ENCODE results near the gene KBTBD8.

The KBTBD8 gene

DNA sequence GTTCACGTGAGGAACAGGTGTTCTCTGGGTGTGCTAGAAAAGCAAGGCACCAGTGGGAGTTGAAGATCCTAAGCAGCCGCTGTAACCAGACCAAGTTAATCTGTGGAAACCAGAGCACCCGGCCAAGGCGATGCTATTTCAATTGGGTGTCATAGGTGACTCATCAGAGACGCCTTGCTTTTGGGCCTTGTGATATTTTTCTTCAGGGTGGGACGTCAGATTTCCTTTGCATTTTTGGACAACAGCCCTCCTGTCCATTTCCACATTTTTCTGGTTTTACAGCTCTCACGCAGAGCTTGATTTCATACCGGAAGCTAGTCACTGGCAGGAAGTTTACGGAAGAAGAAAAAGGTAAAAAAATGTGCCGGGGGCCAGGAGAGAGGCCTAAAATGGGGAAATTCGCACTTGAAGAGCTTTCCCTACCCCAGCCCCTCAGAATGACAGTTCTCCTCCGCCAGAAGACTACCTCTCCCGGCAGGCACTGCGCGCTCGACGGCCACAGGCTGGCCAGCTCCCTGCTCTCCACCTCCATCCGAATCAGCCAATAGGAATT, 471 bp upstream of the KBTBD8 start:
- DNase-seq (ENCODE audit: low read depth in 2 of 2), result no peak

DNA sequence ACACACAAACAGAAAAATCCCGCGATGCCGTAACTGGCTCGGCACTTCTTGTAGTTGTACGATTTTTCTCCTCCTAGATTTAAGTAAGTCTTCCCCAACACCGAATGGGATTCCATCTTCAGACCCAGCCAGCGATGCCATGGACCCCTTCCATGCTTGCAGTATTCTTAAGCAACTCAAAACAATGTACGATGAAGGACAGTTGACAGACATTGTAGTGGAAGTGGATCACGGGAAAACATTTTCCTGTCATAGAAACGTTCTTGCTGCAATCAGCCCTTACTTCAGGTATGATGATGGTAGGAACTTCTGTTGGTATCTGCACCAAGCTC, 763 bp downstream of the KBTBD8 start:
- no peak for DNase-seq (ENCODE audit: low read depth in 2 of 2)

DNA sequence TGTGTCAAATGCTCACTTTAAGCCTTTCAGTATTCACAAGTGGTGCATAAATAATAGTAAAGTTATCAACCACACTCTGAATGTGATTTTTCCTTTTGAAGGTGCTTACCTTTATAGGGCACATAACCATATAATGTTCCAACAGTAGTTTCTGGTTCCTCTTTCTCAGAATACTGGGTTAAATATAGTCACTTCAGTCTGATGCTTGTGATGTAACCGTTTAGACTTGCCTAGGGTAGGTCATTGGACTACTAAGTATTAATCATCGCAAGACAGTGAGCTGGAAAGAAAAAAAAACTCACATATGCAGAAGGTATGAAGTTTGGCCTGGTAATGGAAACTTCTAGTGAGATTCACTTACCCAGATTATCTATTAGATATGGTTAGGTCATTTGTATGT, 1.9 kb downstream of the KBTBD8 start:
- no peak for DNase-seq (ENCODE audit: low read depth in 2 of 2)

DNA sequence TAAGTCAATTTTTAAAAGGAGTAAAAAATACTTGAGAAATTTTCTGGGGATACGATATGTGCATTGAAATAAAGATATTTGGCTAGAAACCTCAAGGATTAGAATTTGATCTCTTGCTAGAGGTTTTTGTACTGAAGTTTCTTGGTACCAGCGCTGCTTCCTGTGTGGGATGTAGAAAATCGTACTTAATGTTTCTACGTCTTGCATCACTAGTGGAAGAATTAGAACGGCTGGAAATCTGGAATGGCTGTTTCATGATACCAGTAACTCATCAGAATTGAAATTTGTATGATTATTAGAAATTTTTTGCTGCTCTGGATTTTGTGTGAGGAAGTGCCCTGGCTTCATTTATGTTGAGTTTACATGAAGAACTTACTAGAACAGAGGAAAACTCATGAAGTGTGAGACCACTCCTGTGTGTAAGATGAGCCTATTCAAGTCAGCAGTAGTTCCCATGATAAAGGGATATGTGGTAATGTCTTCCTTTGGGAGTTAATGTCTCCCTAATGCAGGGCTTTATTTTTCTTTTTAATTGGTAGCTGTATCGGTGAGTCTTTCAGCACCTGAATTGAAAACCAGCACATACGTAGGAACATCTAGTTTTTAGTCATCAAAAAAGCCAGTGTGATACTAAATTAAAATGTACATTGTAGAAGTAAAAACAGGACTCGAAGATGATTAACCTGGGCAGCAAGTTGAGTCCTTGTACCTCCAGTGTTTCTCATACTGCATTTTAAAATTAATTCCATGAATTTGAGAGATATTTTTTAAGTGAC, 3.2 kb downstream of the KBTBD8 start:
- DNase-seq (ENCODE audit: low read depth in 2 of 2), result no peak

DNA sequence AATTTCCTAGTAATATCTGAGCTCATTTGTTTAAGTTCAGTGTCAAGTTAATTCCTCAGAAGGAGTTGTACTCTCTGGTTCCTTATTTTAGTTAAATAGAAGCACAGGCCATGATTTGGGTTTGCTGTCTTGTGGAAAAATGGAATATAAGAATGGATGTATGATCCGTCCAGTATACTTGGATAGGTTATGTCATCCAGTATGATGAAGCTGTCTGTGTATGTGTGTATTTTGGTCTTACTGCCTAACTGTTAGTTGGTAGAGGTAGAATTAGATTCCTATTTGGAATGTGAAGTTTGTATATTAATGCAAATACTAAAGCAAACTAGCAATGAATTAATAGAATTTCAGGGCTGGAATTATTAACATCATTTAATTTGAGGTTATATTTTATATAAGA, 7.9 kb downstream of the KBTBD8 start:
- DNase-seq (ENCODE audit: low read depth in 2 of 2), result no peak

DNA sequence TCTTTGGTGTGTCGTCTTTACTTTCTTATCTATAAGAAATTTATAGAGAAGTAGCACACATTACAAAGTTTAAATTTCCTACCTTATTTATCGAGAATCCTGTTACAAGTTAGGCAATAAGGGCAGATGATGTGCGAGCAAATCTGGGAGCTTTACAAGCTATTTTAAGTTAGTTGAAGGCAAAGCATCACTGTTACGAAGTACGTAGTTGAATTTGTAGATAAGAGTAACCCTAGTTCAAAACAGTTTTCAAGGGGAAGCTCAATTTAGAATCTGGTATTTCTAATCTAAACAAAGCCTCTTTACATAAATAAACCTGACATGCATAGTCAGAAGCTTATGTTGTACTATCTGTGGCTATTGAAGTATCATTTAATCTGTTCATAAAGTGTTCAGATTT, 8.4 kb downstream of the KBTBD8 start:
- DNase-seq (ENCODE audit: low read depth in 2 of 2), result no peak

DNA sequence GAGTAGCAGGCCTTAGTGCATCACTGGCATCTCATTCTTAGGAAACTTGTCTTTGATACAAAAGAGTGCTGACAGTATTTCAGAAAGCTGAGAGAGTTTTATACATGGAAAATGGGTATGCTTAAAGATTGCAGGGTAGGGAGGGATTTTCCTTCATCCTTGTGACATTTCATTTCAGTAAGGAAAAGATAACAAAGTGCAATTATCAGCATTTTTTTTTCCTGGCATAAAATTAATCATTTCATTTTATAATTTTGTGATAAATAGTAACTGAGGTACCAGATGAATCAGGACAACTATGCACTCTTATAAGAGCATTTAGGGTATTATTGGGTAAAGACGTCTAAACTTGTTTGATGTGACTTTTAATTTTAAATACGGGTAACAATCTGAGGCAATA, 10.3 kb downstream of the KBTBD8 start:
- DNase-seq (ENCODE audit: low read depth in 2 of 2), result no peak

DNA sequence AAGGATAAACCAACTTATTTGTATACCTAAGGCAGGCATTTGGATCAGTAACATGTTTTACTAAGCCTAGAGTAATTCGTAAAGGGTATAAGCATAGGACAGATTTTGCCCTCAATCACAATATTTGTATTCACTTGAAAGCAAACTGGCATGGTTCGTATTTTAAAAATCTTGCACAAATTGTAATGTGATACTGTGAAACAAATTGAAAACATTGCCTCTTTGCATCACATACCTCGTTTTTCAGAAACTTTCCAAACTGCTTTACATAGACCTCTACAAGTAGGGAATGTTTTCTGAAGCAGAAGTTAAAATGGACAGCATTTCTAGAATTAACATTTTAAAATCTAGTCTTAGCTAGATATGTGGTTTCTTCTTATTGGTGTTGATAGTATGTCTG, 11.6 kb downstream of the KBTBD8 start:
- no peak for DNase-seq (ENCODE audit: low read depth in 2 of 2)

DNA sequence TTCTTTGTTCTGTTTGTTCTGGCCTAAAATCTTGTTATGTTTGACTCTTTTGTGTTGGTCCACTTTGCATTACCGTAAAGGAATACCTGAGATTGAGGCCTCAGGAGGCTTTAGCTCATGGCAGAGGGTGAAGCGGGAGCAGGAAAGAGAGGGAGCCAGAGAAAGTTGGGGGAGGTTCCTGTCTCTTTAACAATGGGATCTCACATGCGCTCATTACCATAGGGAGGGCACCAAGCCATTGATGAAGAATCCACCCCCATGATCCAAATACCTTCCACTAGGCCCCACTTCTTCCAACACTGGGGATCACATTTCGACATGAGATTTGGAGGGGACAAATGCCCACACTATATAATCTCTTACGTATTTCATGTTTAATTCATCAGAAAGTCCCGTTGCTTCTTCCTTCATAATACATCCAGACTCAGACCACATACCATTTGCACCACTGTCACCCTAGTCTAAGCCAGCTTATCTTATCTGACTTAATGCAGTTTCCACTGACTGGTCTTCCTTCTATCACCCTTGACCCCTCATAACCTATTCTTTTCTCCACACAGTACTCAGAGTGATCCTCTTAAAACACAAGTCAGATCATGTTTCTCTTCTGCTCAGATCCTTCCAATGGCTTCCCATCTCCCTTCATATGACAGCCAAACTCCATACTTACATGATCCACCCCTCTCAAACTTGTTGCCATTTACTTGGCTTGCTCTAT, 13.5 kb downstream of the KBTBD8 start:
- no peak for DNase-seq (ENCODE audit: low read depth in 2 of 2)

DNA sequence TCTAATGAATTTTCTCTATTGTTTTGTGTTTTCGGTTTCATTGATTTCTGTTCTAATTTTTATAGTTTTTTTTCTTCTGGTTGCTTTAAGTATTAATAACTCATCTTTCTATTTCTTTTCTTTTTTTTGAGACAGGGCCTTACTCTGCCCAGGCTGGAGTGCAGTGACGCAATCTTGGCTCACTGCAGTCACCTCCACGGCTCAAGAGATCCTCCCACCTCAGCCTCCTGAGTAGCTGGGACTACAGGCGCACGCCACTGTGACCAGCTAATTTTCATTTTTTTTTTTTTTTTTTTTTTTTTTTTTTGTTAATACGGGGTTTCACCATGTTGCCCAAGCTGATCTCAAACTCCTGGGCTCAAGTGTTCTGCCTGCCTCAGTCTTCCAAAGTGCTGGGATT, 14.5 kb downstream of the KBTBD8 start:
- no peak for DNase-seq (ENCODE audit: low read depth in 2 of 2)

DNA sequence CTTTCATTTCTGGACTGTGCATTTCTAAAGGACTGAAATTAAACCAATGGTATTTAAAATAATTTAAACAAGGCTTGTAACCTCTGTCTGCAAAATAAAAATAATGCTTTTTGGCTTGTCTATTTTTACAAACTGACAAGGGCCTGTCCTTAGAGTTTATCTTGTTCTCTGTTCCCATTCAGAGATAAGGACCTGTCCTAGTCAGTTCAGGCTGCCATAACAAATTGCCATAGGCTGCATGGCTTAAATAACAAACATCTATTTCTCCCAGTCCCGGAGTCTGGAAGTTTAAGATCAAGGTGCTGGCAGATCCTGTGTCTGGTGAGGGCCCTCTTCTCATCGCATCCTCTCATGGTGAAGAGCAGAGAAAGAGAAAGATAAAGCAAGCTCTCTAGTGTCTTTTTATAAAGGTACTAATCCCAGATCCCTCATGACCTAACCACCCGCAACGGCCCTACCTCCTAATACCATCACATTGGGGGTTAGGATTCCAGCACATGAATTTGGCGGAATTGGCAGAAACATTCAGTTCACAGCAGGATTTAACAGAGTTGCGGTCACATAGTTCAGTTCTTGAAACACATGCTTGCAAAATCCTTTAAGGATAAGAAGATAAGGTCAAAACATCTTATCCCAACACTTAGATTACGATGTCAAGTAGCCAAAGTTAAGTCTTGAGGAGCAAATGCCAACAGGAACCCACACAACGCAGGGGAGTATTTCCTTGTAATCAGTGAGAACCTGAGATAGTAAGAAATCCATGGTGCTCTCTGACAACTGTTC, 17.8 kb downstream of the KBTBD8 start:
- no peak for DNase-seq (ENCODE audit: low read depth in 2 of 2)

DNA sequence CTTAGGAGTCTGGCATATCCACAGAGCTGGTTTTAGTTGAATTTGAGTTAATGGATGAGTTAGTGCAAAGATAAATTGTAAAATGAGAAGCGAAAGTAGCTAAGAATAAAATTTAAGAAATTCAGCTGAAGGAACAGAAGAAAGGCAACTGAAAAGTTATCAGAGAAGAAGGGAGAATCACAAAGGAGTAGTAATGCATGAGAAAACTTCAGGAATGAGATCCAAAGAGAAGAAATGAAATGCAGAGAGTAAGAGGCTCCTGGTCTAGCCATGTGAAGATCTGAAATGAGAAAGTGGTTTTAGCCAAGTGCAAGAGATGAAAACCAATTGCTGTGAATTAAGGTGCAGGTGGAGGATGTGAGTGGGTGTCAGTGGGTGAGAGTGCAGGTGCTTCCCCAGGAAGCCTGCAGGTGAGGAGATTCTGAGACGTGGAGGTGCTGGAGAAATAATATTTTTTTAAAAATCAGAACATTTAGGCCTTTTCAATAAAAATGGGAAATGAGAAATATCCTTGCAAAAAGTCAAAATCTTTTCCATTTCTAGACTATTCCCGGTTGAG, 18.5 kb downstream of the KBTBD8 start:
- DNase-seq (ENCODE audit: low read depth in 2 of 2), result no peak

DNA sequence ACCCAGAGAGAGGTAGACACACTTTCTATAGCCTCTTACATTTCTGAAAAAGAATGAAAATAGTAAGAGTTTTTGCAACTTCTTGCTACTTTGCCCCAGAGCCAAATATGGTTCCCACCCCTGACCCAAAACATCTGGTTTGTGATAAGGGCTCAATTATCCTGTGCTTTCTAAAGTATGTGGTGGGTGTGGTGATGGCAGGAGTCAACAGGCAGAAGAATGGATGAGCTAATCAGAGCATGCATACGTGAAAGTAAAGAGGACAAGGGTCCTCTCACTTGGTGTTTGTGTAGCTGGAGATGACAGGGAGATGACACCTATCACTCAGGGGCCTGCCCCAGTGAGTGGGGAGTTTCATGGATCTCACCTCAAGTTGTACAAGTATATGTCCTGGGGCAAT, 19.1 kb downstream of the KBTBD8 start:
- no peak for DNase-seq (ENCODE audit: low read depth in 2 of 2)

DNA sequence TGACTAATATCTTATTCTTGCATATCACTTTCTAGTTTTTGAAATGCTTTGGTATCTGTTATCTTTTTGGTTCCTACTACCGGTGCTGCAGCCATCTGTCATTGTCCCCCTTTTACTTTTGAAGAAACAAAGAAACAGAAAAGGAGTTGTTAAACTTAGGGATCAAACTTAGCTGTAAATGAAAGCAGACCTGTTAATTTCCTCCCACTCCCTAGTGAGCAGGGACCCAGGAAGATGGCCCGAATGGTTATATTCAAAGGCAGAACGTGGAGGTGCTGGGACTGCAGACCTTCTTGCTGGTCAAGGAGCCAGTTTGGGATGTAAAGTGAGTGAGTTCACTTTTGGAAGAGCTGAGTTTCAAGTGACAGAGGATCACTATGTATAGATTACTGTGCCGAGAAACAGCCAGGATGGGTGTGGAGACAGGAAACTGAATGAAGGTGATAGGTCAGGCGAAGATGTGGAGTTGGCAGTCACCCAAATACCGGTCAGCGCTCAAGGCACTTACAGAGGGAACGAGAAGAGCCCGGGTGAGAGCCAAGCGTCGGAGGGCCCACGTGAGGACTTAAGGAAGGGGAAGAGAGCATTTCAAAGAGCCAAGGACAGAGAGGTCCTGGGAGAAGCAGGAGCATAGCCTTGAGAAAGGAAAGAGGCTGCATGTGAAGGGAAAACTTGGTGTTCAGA, 20.1 kb downstream of the KBTBD8 start:
- DNase-seq (ENCODE audit: low read depth in 2 of 2), result no peak

DNA sequence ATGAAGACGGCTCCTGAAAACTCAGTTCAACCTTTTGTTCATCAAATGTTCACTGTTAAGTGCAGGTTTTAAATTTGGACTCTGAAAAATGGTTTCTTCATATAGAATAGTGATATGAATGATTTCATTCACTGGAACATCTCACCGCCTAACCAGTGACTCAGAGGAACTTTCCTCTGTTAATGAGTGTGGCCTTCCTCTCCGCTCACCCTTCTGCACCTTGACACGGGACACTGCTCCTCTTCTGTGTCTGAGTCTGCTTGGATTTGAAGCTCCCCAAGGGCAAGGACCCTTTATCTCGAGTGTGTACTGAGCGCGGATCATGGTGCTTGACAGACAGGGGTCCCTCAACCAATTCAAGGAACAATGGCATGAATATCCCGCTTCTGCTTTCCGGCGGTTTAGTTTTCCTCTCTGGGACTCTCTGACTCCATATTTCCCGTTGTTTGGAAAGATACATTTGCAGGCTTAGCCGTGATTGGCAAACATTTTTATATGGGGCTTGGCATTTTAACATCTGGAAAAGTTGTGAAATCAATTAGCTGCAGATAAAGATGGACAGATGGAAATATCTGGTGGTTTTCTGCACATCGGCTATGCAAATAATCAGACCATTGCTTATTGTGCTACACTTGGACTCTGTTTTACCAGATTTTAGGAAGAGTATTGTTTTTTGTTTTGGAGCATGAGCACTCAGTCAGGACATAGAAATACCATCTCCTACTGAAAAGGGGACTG, 20.9 kb downstream of the KBTBD8 start:
- DNase-seq (ENCODE audit: low read depth in 2 of 2), result no peak

DNA sequence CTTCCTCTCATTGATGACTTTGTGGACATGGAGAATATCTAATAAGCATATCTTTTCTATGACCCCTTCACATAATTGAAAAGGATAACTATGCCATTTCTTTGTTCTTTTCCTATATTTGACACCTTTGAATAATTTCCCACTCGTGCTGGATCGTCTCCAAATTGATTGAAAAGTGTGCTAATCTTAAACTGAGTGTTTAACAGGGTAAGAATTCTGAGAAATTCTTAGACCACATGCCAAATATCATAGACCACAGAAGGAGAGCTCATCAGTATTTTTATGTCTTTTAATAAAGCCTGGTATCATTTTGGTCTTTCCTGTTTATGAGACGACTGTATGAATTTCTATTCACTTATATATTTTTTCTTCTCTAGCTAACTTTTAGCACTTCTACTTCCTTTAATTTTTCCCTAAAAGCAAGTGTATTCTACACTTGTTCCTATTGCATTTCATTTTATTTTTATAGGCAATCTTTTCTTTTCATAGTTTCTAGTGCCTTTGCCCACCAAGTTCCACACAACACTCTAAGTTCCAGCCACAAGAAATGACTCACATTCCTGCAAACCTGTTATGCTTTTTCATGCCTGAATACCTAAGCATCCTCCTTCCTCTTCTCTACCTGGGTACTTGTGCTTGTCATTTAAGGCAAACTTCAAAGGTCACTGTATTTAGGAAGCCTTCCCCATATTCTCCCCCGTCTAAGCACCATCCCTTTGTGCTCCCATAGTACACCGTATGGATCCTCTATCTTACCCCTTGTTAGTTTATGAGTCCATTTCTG, 30.1 kb downstream of the KBTBD8 start:
- no peak for DNase-seq (ENCODE audit: low read depth in 2 of 2)

DNA sequence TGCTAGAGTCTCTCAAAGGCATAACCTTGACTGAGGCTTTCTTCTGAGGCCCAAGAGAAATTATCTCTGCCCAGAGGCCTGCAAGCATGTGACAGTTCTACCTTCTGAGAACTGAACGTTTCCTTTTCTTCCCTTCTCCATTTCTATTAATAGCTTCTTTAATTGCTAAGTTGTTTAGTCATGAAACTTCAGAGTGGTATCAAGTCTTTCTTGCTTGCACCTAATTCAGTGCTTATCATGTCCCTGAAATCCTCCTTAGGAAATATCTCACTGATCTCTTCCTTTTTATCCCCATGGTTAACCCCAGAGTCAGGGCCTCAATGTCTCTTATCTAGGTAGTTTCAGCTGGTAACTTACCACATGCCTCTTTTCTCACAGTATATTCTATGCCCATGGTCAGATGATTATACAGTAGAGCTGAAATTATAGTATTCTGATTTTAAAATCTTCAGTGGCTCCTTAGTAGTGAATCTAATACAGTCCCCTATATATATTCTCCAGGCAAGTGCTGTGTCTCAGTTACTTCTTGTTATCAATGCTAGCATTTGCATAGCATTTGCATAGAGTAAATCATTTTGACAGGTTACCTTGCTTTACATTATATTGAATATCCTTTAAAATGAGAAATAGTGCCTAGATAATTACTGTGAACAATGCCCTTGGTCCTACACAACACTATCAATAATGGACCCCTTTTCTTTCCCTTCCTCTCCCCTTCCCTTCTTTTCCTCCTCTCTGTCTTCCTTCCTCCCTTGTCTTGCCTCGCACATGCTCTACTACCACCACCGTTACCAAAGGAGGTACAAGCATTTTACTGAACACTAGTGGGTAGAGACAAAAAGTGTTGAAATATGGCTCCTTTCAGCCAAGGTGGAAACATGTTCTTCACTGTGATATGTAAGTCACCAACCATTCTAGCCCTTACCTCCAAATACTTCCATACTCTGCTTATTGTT, 33.0 kb downstream of the KBTBD8 start:
- no peak for DNase-seq (ENCODE audit: low read depth in 2 of 2)

DNA sequence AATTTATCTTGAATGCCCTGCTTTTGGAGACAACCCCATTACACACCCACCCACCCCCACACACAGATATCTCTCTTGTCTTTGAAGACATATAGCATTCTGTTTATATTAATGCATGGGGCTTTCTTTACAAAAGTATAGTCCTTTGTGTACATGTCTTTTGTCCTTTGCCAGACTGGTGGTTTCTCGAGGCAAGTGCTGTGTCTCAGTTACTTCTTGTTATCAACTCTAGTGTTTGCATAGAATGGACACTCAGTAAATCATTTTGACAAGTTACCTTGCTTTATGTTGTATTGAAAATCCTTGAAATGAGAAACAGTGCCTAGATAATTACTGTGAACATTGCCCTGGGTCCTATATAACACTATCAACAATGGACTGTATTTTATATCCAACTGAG, 33.9 kb downstream of the KBTBD8 start:
- no peak for DNase-seq (ENCODE audit: low read depth in 2 of 2)

DNA sequence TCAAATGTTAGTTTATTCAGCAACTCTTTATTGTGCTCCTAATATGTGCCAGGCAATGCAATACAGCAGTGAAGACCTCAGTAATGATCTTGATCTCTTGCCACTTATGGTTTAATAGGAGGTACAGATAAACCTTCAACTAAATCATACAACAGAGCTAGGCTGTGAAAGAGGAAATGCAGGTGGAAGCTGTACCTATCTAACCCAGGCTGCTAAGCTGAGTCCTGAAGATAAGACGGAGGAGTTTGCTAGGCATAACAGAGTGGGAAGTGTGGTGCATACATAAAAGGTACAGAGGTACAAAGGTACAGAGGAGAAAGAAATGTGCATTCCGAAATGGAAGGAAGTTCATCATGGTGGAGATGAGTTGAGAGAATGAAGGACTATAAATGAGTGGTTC, 35.0 kb downstream of the KBTBD8 start:
- no peak for DNase-seq (ENCODE audit: low read depth in 2 of 2)

Measured in stimulated activated CD4-positive, alpha-beta T cell treated with anti-CD3 and anti-CD28 coated beads, Interleukin-1b, Interleukin-23, amount 100 ng/mL, for 4 hours (primary cell).